Measurements from ENCODE around the gene LDLRAD2. TPM values are rescaled to one million over a fixed set of nuclear protein-coding genes. Genes with fewer than 3 reads are reported as not detected.
"Not testable (repeated sequence)": the region's sequence is repeated elsewhere in the genome, so short reads cannot be mapped to it uniquely, and the experiment has no call there.

Gene LDLRAD2
- total RNA-seq, 2 experiments from 2014 or later: 0.11 TPM; not detected in 1

- peaks cover 16% of the 10 kb centered on the region for H3K4me1 Mint-ChIP-seq
- CTCF ChIA-PET: interaction anchor here (0.7 to 1.5 kb wide), 3 partner anchors 31 to 1220 kb away, joined by 3 to 7 read pairs (median 3); no protein-coding TSS in a partner anchor
- POLR2A ChIA-PET: interaction anchor here (0.6 to 2.9 kb wide), 2 partner anchors 241 to 852 kb away, joined by 3 to 20 read pairs; no protein-coding TSS in a partner anchor
- intact Hi-C loops (cut with DNase I, micrococcal nuclease): loop anchor here (1.0 to 10.0 kb wide), 13 partner anchors 34 to 1583 kb away; partner anchors contain the start of genes CDC42 (in 1 of the 2), EIF4G3 (in 1 of the 2), HP1BP3 (in 1 of the 2) and HSPG2 (in 1 of the 2)
- H3K36me3 Mint-ChIP-seq (ENCODE audit: low read depth): peaks cover 6% of the 10 kb centered on the region
- ATAC-seq (no peak), DNase-seq (no peak)
- no peaks in the 10 kb centered on the region for H3K27me3 Mint-ChIP-seq
- H3K9me3 Mint-ChIP-seq (ENCODE audit: low read depth): no peaks in the 10 kb centered on the region
- H3K27ac Mint-ChIP-seq: peak overlapping the region; percentile 100
- peak overlapping the region; percentile 87 for H3K4me3 Mint-ChIP-seq
These were observed 28.1 kb upstream of the LDLRAD2 start for GRCh38 chr1:21783679-21784603.

- H3K4me1 Mint-ChIP-seq; H3K4me3 Mint-ChIP-seq; H3K36me3 Mint-ChIP-seq (ENCODE audit: low read depth); H3K9me3 Mint-ChIP-seq (ENCODE audit: low read depth); DNase-seq; POLR2A ChIA-PET; ATAC-seq; H3K27ac Mint-ChIP-seq; H3K27me3 Mint-ChIP-seq: not testable (repeated sequence)
- CTCF ChIA-PET: interaction anchor here (0.7 to 0.9 kb wide), 3 partner anchors 10 to 41 kb away, joined by 3 to 4 read pairs (median 4); no protein-coding TSS in a partner anchor
- intact Hi-C loops (cut with DNase I, micrococcal nuclease): loop anchor here in 1 of 2 experiments (10.0 kb wide), 1 partner anchor 1329 kb away; no protein-coding TSS in a partner anchor
These were observed 26.3 kb upstream of the LDLRAD2 start for GRCh38 chr1:21785764-21786163.

- Mint-ChIP-seq H3K36me3 (ENCODE audit: low read depth) (no peaks in the 10 kb centered on the region), H3K27ac (no peak overlapping the region), H3K4me3 (no peak overlapping the region), H3K9me3 (ENCODE audit: low read depth) (no peaks in the 10 kb centered on the region), H3K27me3 (no peaks in the 10 kb centered on the region), H3K4me1 (peaks cover 5% of the 10 kb centered on the region)
- intact Hi-C loops (cut with DNase I, micrococcal nuclease): loop anchor here in 1 of 2 experiments (10.0 kb wide), 1 partner anchor 1328 kb away; no protein-coding TSS in a partner anchor
- ATAC-seq (no peak), DNase-seq (no peak)
- POLR2A ChIA-PET: no interaction called here
- CTCF ChIA-PET: interaction anchor here (0.6 to 0.9 kb wide), 3 partner anchors 11 to 663 kb away, joined by 3 to 4 read pairs (median 3); no protein-coding TSS in a partner anchor
These were observed 25.4 kb upstream of the LDLRAD2 start for GRCh38 chr1:21786640-21787039.

- H3K27ac Mint-ChIP-seq: no peak overlapping the region
- H3K27me3 Mint-ChIP-seq: no peaks in the 10 kb centered on the region
- peaks cover 2% of the 10 kb centered on the region for H3K4me1 Mint-ChIP-seq
- ChIA-PET CTCF (no interaction called here), POLR2A (no interaction called here)
- H3K4me3 Mint-ChIP-seq: no peak overlapping the region
- H3K9me3 Mint-ChIP-seq (ENCODE audit: low read depth): peaks cover 3% of the 10 kb centered on the region
- H3K36me3 Mint-ChIP-seq (ENCODE audit: low read depth): no peaks in the 10 kb centered on the region
- intact Hi-C loops (cut with DNase I, micrococcal nuclease): no loop called here
- DNase-seq (no peak), ATAC-seq (no peak)
These were observed 19.0 kb upstream of the LDLRAD2 start for GRCh38 chr1:21793104-21793503.

- CTCF ChIA-PET: interaction anchor here (0.6 to 1.4 kb wide), 2 partner anchors 16 to 41 kb away, joined by 4 to 5 read pairs; no protein-coding TSS in a partner anchor
- H3K4me3 Mint-ChIP-seq: no peak overlapping the region
- H3K27ac Mint-ChIP-seq: no peak overlapping the region
- peaks cover 3% of the 10 kb centered on the region for H3K9me3 Mint-ChIP-seq (ENCODE audit: low read depth)
- POLR2A ChIA-PET: interaction anchor here (0.8 kb wide), 1 partner anchor 13 kb away, joined by 3 read pairs; no protein-coding TSS in a partner anchor
- H3K27me3 Mint-ChIP-seq: no peaks in the 10 kb centered on the region
- DNase-seq (no peak), ATAC-seq (no peak)
- intact Hi-C loops (cut with DNase I, micrococcal nuclease): no loop called here
- H3K4me1 Mint-ChIP-seq: peaks cover 2% of the 10 kb centered on the region
- no peaks in the 10 kb centered on the region for H3K36me3 Mint-ChIP-seq (ENCODE audit: low read depth)
These were observed 17.4 kb upstream of the LDLRAD2 start for GRCh38 chr1:21794656-21795055.

GRCh38 chr1:21795075-21795474, 17.0 kb upstream of the LDLRAD2 start:
- Mint-ChIP-seq H3K4me1 (peaks cover 2% of the 10 kb centered on the region), H3K36me3 (ENCODE audit: low read depth) (no peaks in the 10 kb centered on the region), H3K27ac (no peak overlapping the region), H3K27me3 (no peaks in the 10 kb centered on the region), H3K4me3 (no peak overlapping the region), H3K9me3 (ENCODE audit: low read depth) (peaks cover 3% of the 10 kb centered on the region)
- intact Hi-C loops (cut with DNase I, micrococcal nuclease): no loop called here
- ChIA-PET CTCF (interaction anchor here (0.8 to 1.4 kb wide), 2 partner anchors 16 to 88 kb away, joined by 4 to 5 read pairs; no protein-coding TSS in a partner anchor), POLR2A (no interaction called here)
- no peak for DNase-seq
- no peak for ATAC-seq

- CTCF ChIA-PET: interaction anchor here (1.0 kb wide), 1 partner anchor 74 kb away, joined by 3 read pairs; no protein-coding TSS in a partner anchor
- H3K9me3 Mint-ChIP-seq (ENCODE audit: low read depth): peaks cover 3% of the 10 kb centered on the region
These were observed 12.3 kb upstream of the LDLRAD2 start for GRCh38 chr1:21799730-21800129.

GRCh38 chr1:21801100-21801499, 11.0 kb upstream of the LDLRAD2 start:
- ATAC-seq: no peak
- Mint-ChIP-seq H3K27ac (no peak overlapping the region), H3K9me3 (ENCODE audit: low read depth) (no peaks in the 10 kb centered on the region), H3K27me3 (no peaks in the 10 kb centered on the region), H3K4me3 (no peak overlapping the region), H3K4me1 (no peaks in the 10 kb centered on the region), H3K36me3 (ENCODE audit: low read depth) (no peaks in the 10 kb centered on the region)
- intact Hi-C loops (cut with DNase I, micrococcal nuclease): no loop called here
- DNase-seq: no peak
- CTCF ChIA-PET: no interaction called here
- POLR2A ChIA-PET: no interaction called here

More at GRCh38 chr1:21799730-21800129, 12.3 kb upstream of the LDLRAD2 start:
- intact Hi-C loops (cut with DNase I, micrococcal nuclease): no loop called here
- ATAC-seq: no peak
- H3K4me3 Mint-ChIP-seq: no peak overlapping the region
- no peak overlapping the region for H3K27ac Mint-ChIP-seq
- no peak for DNase-seq
- POLR2A ChIA-PET: no interaction called here
- H3K4me1 Mint-ChIP-seq: no peaks in the 10 kb centered on the region
- no peaks in the 10 kb centered on the region for H3K27me3 Mint-ChIP-seq
- H3K36me3 Mint-ChIP-seq (ENCODE audit: low read depth): no peaks in the 10 kb centered on the region

- intact Hi-C loops (cut with DNase I, micrococcal nuclease): no loop called here
- no peaks in the 10 kb centered on the region for H3K9me3 Mint-ChIP-seq (ENCODE audit: low read depth)
- H3K4me1 Mint-ChIP-seq: no peaks in the 10 kb centered on the region
- H3K27ac Mint-ChIP-seq: no peak overlapping the region
- DNase-seq (no peak), ATAC-seq (no peak)
- H3K36me3 Mint-ChIP-seq (ENCODE audit: low read depth): no peaks in the 10 kb centered on the region
- no peak overlapping the region for H3K4me3 Mint-ChIP-seq
- POLR2A ChIA-PET: no interaction called here
- CTCF ChIA-PET: no interaction called here
- H3K27me3 Mint-ChIP-seq: no peaks in the 10 kb centered on the region
These were observed 7.5 kb upstream of the LDLRAD2 start for GRCh38 chr1:21804536-21804935.

- Mint-ChIP-seq H3K9me3 (ENCODE audit: low read depth) (no peaks in the 10 kb centered on the region), H3K4me1 (peaks cover 5% of the 10 kb centered on the region), H3K27ac (no peak overlapping the region), H3K36me3 (ENCODE audit: low read depth) (no peaks in the 10 kb centered on the region), H3K27me3 (peaks cover 20% of the 10 kb centered on the region), H3K4me3 (peak overlapping the region; percentile 51)
- ATAC-seq (no peak), DNase-seq (no peak)
- ChIA-PET CTCF (no interaction called here), POLR2A (interaction anchor here (0.6 kb wide), 2 partner anchors 90 to 769 kb away, joined by 3 to 5 read pairs; no protein-coding TSS in a partner anchor)
- intact Hi-C loops (cut with DNase I, micrococcal nuclease): no loop called here
These were observed 1.5 kb downstream of the LDLRAD2 start for GRCh38 chr1:21813542-21813941.

GRCh38 chr1:21814241-21814918, 2.3 kb downstream of the LDLRAD2 start:
- DNase-seq (peak; percentile 56), ATAC-seq (peak; percentile 75)
- no peak overlapping the region for H3K27ac Mint-ChIP-seq
- ChIA-PET CTCF (interaction anchor here (1.7 kb wide), 1 partner anchor 30 kb away, joined by 7 read pairs; no protein-coding TSS in a partner anchor), POLR2A (interaction anchor here (0.6 kb wide), 1 partner anchor 226 kb away, joined by 3 read pairs; no protein-coding TSS in a partner anchor)
- H3K9me3 Mint-ChIP-seq (ENCODE audit: low read depth): no peaks in the 10 kb centered on the region
- no peaks in the 10 kb centered on the region for H3K36me3 Mint-ChIP-seq (ENCODE audit: low read depth)
- H3K4me3 Mint-ChIP-seq: peak overlapping the region; percentile 51
- intact Hi-C loops (cut with DNase I, micrococcal nuclease): no loop called here
- peaks cover 6% of the 10 kb centered on the region for H3K4me1 Mint-ChIP-seq
- H3K27me3 Mint-ChIP-seq: peaks cover 20% of the 10 kb centered on the region
